Measurements from ENCODE around the gene CHN1.

GRCh38 chr2:175036582-175037018 is 31.4 kb upstream of the CHN1 start:
- TF ChIP-seq CTCF (IDR thresholded peaks at IDR 0.05) (peak; percentile 23 to 70 (median 64)), POLR2A (IDR thresholded peaks at IDR 0.05) (no peak)
